Activated T-cell treated with anti-CD3 and anti-CD28 coated beads, Interleukin-2, amount 50 U/mL, for 24 hours (primary cell): ENCODE results near the gene MEA1.

Experiments used
- DNase-seq: peaks from one replicate; pipeline ENCODE4 v3.0.0-alpha.2; 2020
- H3K27ac Mint-ChIP-seq: 2 replicates; pipeline ENCODE4 v1.8.0; 2020; ENCODE audit warnings: mild to moderate bottlenecking, mixed read lengths
- H3K27me3 Mint-ChIP-seq: 2 replicates; pipeline ENCODE4 v1.8.0; 2020; ENCODE audit warnings: mixed read lengths
- H3K36me3 Mint-ChIP-seq: 2 replicates; pipeline ENCODE4 v1.8.0; 2020; ENCODE audit warnings: low read depth, mixed read lengths
- H3K4me1 Mint-ChIP-seq: 2 replicates; pipeline ENCODE4 v1.8.0; 2020; ENCODE audit warnings: low read depth, mixed read lengths
- H3K4me3 Mint-ChIP-seq: 2 replicates; pipeline ENCODE4 v1.8.0; 2020; ENCODE audit warnings: mild to moderate bottlenecking, moderate library complexity, mixed read lengths
- H3K9me3 Mint-ChIP-seq: 2 replicates; pipeline ENCODE4 v1.8.0; 2020; ENCODE audit warnings: mixed read lengths

MEA1 gene

DNA sequence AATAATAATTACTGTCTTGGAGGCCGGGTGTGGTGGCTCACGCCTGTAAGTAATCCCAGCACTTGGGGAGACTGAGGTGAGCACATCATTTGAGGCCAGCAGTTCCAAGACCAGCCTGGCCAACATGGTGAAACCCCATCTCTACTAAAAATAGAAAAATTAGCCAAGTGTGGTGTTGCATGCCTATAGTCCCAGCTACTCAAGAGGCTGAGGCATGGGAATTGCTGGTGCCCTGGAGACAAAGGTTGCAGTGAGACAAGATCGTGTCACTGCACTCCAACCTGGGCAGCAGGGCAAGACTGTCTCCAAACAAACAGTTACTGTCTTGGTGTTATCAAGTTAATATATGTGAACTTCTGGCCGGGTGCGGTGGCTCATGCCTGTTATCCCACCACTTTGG lies 12.6 kb upstream of the MEA1 start:
- no peak for DNase-seq
- peak overlapping the region; percentile 55 for H3K27ac Mint-ChIP-seq
- no peaks in the 10 kb centered on the region for H3K27me3 Mint-ChIP-seq
- no peak overlapping the region for H3K4me3 Mint-ChIP-seq
- H3K36me3 Mint-ChIP-seq, result peaks cover 81% of the 10 kb centered on the region
- no peaks in the 10 kb centered on the region for H3K9me3 Mint-ChIP-seq
- peaks cover 26% of the 10 kb centered on the region for H3K4me1 Mint-ChIP-seq

DNA sequence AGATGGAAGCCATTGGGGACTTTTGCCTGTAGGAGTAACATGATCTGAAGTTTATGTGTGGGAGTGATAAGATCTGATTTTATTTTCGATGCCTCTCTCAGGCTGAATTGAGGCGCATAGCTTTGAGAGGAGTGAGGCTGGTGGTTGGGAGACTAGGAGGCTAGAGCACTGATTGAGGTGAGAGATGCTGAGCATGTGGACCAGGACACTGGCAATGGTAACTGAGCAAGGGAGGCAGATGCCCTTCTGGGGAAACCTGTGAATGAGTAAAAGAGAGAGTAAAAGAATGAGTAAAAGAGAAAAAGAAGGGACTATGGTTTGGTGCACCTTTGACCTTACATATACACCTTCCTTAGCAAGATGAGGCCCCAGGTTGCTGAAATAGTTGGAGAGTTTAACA lies 10.7 kb upstream of the MEA1 start:
- peak overlapping the region; percentile 84 for H3K27ac Mint-ChIP-seq

DNA sequence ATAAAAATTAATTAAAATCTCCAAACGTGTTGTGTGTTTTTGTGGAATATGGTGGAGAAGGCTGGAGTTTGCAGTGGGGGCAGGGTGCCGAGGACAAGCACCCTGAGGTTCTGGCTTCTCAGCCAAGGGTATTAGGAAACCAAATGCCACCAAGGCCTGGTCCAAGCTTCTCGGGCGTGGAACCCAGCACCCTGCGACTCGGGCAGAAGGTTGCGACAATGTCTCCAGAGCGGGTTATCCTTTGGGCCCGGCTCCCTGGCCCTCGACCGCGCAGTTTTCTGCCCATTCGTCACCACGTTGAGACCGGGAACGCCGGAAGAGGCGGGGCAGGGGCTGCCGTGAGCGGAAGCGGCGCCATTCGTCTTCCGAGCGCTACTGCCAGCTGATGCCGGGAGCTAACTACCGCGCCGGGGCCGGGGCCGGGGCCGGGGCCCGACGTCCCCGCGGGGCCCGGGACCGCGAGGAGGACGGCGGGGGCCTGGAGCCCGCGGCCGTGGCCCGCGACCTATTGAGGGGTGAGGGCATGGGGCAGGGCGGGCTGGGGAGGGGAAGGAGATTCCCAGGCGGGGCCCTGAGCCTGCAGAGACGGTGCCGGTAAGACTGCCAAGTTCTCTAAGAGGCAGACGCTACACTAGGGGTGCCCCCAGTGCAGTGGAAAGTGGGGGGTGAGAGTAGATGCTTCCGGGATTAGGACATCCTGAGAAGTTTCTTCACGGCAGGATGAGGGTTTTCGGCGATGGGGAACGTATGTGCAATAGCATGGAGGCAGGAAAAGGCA lies 7.7 kb upstream of the MEA1 start, which contains the start of gene RRP36:
Gene RRP36 (plus strand): TSS at position 354 of the 778 bp plus-strand sequence. CDS start 32 bp downstream, at position 386.
- H3K27ac Mint-ChIP-seq, result peak within 1 kb of the TSS; percentile 95
- H3K4me1 Mint-ChIP-seq, result peaks cover 51% of the 10 kb centered on the region
- peak; percentile 86 for DNase-seq
- peak within 1 kb of the TSS; percentile 97 for H3K4me3 Mint-ChIP-seq
- no peaks in the 10 kb centered on the region for H3K9me3 Mint-ChIP-seq
- H3K27me3 Mint-ChIP-seq, result no peaks in the 10 kb centered on the region
- peaks cover 83% of the 10 kb centered on the region for H3K36me3 Mint-ChIP-seq

More for the DNA sequence above, 10.7 kb upstream of the MEA1 start:
- Mint-ChIP-seq H3K27me3 (no peaks in the 10 kb centered on the region), H3K4me1 (peaks cover 38% of the 10 kb centered on the region), H3K9me3 (no peaks in the 10 kb centered on the region), H3K4me3 (peak overlapping the region; percentile 24), H3K36me3 (peaks cover 85% of the 10 kb centered on the region)
- DNase-seq, result no peak

DNA sequence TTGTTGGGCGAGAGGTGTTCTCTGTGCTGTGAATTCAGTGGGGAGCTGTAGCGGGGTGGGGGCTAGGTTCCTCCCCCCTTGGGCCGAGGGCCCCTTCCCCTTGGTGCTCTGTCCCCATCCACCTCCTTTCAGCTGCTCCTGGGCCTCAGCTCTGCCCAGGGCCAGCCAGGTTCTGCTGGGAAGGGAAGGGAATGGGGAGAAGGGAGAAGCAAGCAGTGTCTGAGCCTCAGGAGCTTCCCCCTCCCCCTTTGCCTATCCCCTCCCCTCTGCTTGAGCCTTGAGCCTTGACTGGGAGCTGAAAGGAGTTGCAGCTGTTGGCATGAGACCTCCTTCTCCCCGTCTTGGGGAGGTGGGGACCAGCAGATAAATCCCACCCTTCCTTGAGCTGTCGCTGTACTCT lies 7.1 kb upstream of the MEA1 start:
- Mint-ChIP-seq H3K4me3 (peak overlapping the region; percentile 97), H3K4me1 (peaks cover 55% of the 10 kb centered on the region), H3K27me3 (no peaks in the 10 kb centered on the region), H3K36me3 (peaks cover 79% of the 10 kb centered on the region), H3K27ac (peak overlapping the region; percentile 93), H3K9me3 (no peaks in the 10 kb centered on the region)
- no peak for DNase-seq

DNA sequence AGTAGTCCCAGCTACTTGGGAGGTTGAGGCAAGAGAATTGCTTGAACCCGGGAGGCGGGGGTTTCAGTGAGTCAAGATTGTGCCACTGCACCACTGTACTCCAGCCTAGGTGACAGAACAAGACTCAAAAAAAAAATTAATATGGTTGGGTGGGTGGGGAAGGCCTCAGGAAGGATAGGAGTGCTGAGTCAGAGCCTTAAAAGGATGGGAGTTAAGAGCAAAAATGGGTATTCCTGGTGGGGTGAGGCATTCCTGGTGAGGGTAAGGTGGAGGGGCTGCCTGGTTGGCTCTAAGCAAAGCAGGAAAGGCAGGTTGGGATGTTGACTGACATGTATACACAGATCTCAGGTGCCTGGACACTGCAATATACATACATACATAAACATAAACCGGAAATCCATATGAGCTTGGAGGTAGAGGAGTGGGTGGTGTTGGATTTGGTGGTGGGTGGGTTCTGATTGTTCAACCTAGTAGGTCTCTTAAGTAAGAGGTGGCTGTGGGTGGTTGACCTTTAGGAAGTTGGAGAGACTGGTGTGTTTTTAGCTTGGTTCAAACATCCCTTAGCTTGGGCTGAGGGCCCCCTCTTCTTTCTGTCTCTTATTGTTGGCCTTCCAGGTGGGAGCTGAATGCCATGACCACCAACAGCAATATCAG lies 6.4 kb upstream of the MEA1 start:
- Mint-ChIP-seq H3K36me3 (peaks cover 72% of the 10 kb centered on the region), H3K4me1 (peaks cover 58% of the 10 kb centered on the region), H3K4me3 (peak overlapping the region; percentile 5), H3K27me3 (no peaks in the 10 kb centered on the region), H3K27ac (peak overlapping the region; percentile 93), H3K9me3 (no peaks in the 10 kb centered on the region)
- no peak for DNase-seq

DNA sequence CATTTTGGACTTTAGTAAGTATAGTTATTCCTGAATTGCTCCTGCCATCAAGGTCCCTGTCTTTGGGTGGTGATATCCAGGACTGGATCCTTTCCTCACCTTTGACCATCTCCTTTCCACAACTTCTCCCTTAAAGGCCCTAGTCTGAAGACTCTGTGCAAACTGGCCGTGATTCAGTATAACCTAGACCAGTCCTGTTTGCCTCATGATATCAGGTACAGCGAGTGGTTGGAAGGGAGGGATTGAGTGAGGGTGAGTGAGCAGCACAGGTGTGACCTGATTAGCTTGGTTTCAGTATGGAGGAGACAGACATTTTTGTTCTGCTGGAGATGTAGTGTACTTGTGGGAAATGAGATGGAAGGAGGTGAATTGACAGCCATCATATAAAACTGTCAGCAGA lies 5.4 kb upstream of the MEA1 start:
- Mint-ChIP-seq H3K27me3 (no peaks in the 10 kb centered on the region), H3K4me1 (peaks cover 57% of the 10 kb centered on the region), H3K27ac (no peak overlapping the region), H3K36me3 (peaks cover 69% of the 10 kb centered on the region), H3K4me3 (no peak overlapping the region), H3K9me3 (no peaks in the 10 kb centered on the region)
- DNase-seq, result no peak

DNA sequence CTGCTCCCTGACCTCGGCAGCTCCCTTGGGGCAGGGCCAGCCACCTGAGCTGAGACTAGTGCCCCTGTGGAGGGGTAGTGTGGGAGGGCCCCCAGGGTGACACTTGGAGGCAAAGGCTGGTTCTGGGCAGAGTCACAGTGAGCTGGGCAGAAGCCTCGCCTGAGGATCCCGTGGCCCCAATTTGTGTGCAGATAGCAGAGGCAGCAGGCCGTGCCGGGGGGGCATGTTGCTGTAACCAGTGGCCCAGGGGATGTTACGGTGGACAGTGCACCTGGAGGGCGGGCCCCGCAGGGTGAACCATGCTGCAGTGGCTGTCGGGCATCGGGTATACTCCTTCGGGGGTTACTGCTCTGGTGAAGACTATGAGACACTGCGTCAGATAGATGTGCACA lies 3.2 kb upstream of the MEA1 start:
- Mint-ChIP-seq H3K27me3 (no peaks in the 10 kb centered on the region), H3K9me3 (no peaks in the 10 kb centered on the region), H3K4me1 (peaks cover 62% of the 10 kb centered on the region), H3K36me3 (peaks cover 76% of the 10 kb centered on the region), H3K4me3 (no peak overlapping the region), H3K27ac (peak overlapping the region; percentile 78)
- no peak for DNase-seq

DNA sequence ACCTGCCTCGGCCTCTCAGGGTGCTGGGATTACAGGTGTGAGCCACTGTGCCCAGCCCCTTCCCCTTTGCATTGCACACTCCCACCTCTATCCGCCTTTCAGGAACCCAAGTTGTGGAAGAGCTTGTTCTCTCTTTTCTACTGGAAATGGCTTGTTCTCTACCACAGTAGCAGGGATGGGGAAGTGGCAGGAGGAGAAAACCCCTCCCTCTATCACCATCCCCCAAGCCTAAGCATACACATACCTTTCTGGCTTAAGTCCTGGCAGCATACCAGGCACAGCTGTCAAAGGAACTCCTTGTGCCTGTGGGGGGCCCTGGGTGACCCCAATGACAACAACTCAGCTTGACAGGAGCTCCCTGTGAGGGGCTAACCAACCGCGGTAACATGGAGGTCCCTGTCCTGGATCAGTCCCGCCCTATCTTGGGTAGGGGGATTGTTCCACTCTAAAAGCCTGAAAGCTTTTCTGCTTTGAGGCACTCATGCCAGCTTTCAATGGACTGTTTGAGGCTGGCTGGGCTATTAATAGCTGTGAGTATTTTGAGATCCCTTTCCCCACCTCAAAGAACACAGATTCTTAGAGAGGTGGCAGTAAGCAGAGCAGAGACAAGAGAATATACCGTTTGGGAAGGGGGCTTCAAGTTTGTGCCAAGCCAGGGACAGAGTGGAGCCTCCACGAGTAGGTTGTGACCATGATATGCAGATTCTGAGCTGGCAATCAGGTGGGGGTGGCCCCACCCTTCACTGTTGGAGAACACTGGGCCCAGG lies 2.6 kb upstream of the MEA1 start:
- no peak for DNase-seq
- Mint-ChIP-seq H3K9me3 (no peaks in the 10 kb centered on the region), H3K27me3 (no peaks in the 10 kb centered on the region), H3K4me1 (peaks cover 66% of the 10 kb centered on the region), H3K36me3 (peaks cover 79% of the 10 kb centered on the region), H3K27ac (peak overlapping the region; percentile 78), H3K4me3 (peak overlapping the region; percentile 32)

DNA sequence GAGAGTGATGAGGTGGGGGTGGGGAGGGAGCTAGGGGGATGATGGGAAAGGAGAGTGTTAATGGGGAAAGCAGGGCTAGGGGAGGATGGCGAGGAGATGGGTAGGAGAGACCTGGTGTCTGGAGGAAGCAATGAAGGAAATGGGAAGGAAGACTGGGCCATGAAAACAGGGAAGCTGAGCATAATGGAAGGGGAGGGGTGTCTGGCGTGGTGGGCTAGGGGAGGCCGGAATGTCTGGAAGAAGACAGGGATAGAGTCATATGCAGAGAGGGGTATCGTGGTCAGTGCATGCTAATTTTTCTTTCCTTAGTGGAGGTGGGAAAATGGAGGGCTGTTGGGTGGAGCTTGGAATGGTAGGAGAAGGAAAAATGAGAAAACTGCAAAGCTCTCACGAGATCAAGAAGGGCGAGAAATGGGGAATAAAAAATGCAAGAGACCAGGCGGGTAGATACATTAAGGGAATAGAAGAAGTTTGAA lies 726 bp upstream of the MEA1 start:
- H3K4me3 Mint-ChIP-seq, result peak overlapping the region; percentile 96
- H3K27ac Mint-ChIP-seq, result peak overlapping the region; percentile 97
- peaks cover 81% of the 10 kb centered on the region for H3K36me3 Mint-ChIP-seq
- H3K4me1 Mint-ChIP-seq, result peaks cover 59% of the 10 kb centered on the region
- no peaks in the 10 kb centered on the region for H3K27me3 Mint-ChIP-seq
- H3K9me3 Mint-ChIP-seq, result no peaks in the 10 kb centered on the region
- DNase-seq, result no peak

DNA sequence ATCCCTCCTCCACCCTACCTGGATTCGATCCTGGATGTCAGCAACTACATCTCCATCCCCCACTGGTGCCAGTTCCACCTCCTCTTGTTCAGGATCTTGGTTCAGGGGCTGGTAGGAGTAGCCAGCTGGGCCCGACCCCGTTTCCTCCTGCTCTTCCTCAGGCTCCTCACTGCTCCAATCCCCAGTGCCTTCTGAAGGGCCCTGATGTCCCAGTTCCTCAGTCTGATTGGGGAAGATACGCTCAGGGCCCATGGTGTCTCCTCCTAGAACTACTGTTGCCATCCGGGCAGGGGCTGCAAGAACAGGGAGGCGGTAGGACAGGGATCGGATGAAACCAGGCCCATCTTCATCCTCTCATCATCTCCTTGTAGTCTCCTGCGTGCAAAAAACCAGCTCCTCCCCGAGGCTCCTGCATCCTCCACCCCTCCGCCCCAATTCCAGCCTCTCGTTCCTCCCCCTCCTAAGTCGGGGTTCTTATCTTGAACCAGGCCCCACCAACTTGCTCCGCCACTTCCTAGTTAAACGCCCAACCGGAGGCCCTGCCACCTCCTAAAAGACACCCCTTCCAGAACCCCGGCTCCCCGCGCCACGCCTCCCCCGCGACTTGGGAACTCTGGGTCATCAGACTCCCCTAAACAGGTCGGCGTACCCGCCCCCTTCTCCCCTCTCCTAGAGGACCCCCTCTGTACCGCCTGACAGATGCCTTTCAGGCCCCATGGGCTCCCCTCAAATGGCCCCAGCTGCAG lies 476 bp downstream of the MEA1 start:
- Mint-ChIP-seq H3K27me3 (no peaks in the 10 kb centered on the region), H3K36me3 (peaks cover 81% of the 10 kb centered on the region), H3K9me3 (no peaks in the 10 kb centered on the region), H3K4me3 (peak overlapping the region; percentile 96), H3K4me1 (peaks cover 59% of the 10 kb centered on the region), H3K27ac (peak overlapping the region; percentile 97)
- no peak for DNase-seq

DNA sequence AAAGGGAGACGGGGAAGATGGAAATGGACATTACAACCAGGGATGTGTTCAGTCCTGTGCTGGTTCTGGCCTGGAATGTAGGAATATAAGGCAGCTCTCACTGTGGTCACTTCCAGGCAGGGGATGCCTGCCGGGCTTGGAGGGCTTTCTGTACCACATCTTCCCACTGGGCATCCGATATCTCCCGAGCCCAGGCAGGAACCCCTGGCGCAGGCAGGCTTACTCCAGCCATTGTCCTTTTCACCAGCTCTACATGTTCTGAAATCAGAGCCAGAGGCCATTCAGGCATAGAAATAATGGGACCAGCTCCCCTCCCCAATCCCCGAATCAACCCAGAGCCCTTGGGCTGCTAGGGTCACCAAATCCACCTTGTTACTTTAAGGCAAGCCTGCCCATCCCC lies 1.4 kb downstream of the MEA1 start:
- Mint-ChIP-seq H3K36me3 (peaks cover 81% of the 10 kb centered on the region), H3K27me3 (no peaks in the 10 kb centered on the region), H3K4me3 (peak overlapping the region; percentile 96), H3K9me3 (no peaks in the 10 kb centered on the region), H3K27ac (peak overlapping the region; percentile 97), H3K4me1 (peaks cover 55% of the 10 kb centered on the region)
- no peak for DNase-seq

DNA sequence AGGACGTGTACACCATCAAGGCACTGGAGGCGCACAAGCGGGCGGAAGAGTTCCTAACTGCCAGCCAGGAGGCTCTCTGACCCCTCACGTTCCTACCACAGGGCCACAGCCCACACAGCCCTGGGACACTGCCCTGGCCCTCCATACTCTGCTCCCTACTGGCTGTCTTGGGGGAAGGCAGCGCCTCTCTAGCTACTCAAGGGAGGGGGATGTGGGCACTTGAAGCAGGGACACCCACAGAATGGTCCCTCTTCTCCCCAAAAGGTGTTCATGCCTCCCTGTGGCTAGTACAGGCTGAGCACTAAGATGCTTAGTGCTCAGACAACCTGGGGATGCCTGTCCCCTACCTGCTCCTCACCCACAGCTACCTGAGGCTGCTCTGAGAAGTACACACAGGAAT lies 2.5 kb downstream of the MEA1 start:
- Mint-ChIP-seq H3K4me3 (peak overlapping the region; percentile 31), H3K4me1 (peaks cover 44% of the 10 kb centered on the region), H3K9me3 (no peaks in the 10 kb centered on the region), H3K36me3 (peaks cover 85% of the 10 kb centered on the region), H3K27me3 (no peaks in the 10 kb centered on the region), H3K27ac (peak overlapping the region; percentile 97)
- DNase-seq, result no peak

DNA sequence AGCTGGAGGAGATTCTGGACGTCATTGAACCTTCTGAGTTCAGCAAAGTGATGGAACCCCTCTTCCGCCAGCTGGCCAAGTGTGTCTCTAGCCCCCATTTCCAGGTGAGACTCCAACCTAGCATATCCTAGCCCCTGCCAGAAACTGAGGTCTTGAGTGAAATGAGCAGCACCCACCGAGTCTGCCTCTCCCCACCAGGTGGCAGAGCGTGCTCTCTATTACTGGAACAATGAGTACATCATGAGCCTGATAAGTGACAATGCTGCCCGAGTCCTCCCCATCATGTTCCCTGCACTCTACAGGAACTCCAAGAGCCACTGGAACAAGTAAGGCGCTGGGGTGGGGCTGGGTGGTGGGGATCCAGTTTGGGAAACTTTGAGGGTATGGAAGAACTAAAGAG lies 4.6 kb downstream of the MEA1 start:
- no peaks in the 10 kb centered on the region for H3K27me3 Mint-ChIP-seq
- H3K9me3 Mint-ChIP-seq, result no peaks in the 10 kb centered on the region
- peak; percentile 55 for DNase-seq
- H3K36me3 Mint-ChIP-seq, result peaks cover 86% of the 10 kb centered on the region
- peak overlapping the region; percentile 68 for H3K27ac Mint-ChIP-seq
- H3K4me3 Mint-ChIP-seq, result no peak overlapping the region
- peaks cover 31% of the 10 kb centered on the region for H3K4me1 Mint-ChIP-seq

DNA sequence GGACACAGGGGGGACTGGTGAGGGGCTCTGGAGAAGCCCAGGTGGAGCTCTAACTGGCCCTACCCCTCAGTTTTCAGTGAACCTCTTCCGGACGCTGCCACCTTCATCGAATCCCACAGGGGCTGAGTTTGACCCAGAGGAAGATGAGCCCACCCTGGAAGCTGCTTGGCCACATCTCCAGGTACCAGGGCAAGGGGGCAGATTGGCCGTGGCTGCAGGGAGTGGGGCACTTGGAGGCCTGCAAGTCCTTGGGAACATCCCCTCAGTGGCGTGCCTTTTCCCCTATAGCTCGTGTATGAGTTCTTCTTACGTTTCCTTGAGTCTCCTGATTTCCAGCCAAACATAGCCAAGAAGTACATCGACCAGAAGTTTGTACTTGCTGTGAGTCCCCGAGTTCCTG lies 6.6 kb downstream of the MEA1 start:
- Mint-ChIP-seq H3K36me3 (peaks cover 73% of the 10 kb centered on the region), H3K9me3 (no peaks in the 10 kb centered on the region), H3K4me3 (no peak overlapping the region), H3K27me3 (no peaks in the 10 kb centered on the region), H3K27ac (no peak overlapping the region), H3K4me1 (peaks cover 17% of the 10 kb centered on the region)
- DNase-seq, result no peak
